ENCODE results near the gene CENPA.
"Not testable (repeated sequence)": the region's sequence is repeated elsewhere in the genome, so short reads cannot be mapped to it uniquely, and the experiment has no call there.

DNA sequence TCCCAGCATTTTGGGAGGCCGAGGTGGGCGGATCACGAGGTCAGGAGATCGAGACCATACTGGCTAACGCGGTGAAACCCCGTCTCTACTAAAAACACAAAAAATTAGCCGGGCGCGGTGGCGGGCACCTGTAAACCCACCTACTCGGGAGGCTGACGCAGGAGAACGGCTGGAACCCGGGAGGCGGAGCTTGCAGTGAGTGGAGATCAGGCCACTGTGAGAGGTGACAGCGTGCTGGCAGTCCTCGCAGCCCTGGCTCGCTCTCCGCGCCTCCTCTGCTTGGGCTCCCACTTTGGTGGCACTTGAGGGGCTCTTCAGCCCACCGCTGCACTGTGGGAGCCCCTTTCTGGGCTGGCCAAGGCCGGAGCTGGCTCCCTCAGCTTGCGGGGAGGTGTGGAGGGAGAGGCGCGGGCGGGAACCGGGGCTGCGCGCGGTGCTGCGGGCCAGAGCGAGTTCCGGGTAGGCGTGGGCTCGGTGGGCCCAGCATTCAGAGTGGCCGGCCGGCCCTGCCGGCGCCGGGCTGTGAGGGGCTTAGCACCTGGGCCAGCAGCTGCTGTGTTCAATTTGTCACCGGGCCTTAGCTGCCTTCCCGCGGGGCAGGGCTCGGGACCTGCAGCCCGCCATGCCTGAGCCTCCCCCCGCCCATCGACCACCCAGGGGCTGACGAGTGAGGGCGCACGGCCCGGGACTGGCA is 28.4 kb downstream of the CENPA start:
- TF ChIP-seq, protein P1, sequence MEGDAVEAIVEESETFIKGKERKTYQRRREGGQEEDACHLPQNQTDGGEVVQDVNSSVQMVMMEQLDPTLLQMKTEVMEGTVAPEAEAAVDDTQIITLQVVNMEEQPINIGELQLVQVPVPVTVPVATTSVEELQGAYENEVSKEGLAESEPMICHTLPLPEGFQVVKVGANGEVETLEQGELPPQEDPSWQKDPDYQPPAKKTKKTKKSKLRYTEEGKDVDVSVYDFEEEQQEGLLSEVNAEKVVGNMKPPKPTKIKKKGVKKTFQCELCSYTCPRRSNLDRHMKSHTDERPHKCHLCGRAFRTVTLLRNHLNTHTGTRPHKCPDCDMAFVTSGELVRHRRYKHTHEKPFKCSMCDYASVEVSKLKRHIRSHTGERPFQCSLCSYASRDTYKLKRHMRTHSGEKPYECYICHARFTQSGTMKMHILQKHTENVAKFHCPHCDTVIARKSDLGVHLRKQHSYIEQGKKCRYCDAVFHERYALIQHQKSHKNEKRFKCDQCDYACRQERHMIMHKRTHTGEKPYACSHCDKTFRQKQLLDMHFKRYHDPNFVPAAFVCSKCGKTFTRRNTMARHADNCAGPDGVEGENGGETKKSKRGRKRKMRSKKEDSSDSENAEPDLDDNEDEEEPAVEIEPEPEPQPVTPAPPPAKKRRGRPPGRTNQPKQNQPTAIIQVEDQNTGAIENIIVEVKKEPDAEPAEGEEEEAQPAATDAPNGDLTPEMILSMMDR (IDR thresholded peaks at IDR 0.05): not testable (repeated sequence)
- not testable (repeated sequence) for TF ChIP-seq POLR2A (IDR thresholded peaks at IDR 0.05)
